HK-2 (cell line): Measurements from ENCODE around the gene RGS6.

Source experiments
- DNase-seq: peaks from one replicate; pipeline ENCODE4 v3.0.0-alpha.2; 2018; ENCODE audit not compliant: unreplicated experiment

The RGS6 gene

DNA sequence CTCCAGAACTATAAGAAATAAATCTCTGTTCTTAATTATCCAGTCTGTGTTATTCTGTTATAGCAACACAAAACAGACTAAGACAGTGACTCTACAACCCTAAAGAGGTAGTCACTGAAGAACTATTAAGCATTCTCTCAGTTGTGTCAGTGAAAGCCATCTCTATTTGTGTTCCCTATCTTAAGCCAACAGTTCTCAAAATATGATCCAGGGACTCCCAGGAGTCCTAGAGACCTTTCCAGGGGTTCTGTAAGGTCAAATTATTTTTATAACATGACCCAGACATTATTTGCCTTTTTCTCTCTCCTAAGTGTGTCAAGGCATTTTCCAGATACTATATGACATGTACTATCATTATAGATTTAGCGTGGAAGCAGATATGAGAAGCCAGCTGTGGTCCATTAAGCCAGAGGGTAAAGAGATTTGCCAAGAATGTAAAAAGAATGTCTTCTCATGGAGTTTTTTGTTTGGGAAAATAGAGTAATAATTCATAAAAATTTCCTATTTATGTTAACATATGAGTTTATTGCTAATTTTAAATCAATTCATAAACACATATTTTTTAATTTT lies 315.8 kb downstream of the RGS6 start:
- no peak for DNase-seq

DNA sequence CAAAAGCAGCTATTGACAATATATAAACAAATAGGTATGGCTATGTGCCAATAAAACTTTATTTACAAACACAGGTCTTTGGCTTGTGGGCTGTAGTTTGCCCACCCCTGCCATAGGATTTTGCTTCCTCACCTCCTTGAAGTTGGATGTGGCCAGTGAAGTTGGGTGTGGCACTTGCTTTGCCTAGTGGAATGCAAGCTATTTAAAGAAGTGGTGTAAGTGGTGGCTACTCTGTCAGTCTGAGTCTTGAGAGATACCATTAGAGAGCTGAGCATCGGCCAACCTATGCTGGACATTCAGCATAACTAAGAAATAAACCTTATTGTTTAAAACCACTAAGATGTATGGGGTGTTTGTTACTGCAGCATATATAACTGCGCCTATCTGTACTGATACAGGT lies 321.3 kb downstream of the RGS6 start:
- no peak for DNase-seq

DNA sequence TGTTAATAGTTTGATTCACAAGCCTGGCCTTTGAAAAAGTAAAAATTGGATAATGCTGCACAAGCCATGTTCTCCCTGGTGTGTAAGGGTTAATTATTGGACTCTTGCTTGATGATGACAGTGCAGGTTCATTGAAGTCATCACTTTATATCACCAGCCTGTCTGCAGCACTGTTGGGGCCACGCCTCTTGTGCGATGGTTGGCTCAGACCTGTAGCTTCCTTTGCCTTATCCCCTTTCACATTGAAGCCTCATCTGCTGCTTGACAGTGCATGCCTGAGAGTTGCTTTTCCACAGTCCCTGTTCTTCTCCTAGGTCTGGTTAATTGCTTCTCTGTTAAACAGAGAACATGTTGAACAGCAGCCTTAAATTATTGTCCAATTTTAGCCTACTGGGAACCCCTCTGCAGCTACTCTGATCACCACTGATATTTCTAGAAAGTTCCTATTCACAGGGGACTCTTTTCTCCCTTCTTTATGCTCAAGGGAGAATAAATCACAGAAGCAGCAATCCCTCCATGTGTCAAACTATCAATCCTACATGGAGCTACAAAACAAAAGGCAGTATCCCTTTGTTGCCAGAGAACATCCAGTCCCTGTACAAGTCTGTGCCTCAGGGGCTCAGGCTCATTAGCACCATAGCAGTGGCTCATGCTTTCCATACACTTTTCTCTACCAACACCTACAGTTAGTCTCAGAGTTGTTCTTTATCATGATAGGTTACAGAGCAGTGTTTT lies 322.1 kb downstream of the RGS6 start:
- DNase-seq: no peak

DNA sequence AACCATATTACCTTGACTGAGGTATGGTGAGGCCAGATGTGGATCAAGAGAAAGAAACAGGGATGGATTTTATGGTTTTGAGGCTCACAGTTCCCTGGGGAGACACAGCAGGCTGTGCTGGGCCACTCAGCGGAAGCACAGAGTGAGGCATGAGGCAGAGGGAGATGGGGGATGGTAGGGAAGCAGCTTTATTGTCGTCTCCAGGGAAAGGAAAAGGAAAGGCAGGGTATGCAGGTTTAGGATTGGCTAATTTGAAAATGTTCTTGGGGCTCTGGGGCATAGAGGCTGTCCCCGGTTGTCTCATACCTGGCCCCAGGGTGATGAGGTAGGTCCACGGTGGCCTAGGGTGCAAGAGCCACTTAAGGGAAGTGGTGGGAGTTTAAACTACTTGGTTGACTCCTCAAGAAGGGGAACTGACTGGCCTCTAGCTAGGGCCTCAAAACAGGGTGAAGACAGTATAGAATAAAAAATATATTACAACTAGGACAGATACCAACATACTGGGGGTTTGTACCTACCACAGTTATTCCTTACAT lies 322.8 kb downstream of the RGS6 start:
- no peak for DNase-seq

DNA sequence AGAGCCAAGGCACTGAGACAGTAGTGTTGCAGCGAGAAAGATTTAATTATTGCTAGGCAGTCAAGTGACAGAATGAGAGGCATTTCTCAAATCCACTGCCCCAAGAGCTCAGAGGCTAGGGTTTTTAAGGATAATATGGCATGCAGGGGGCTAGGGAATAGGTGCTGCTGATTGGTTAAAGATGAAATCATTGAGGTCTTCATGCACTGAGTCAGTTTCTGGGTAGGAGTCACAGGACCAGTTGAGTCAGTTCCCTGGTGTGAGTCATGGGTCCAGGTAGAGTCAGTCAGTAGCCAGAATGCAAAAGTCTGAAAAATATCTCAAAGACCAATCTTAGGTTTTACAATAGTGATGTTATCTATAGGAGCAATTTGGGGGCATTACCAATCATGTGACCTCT lies 323.8 kb downstream of the RGS6 start:
- DNase-seq: peak; percentile 42

DNA sequence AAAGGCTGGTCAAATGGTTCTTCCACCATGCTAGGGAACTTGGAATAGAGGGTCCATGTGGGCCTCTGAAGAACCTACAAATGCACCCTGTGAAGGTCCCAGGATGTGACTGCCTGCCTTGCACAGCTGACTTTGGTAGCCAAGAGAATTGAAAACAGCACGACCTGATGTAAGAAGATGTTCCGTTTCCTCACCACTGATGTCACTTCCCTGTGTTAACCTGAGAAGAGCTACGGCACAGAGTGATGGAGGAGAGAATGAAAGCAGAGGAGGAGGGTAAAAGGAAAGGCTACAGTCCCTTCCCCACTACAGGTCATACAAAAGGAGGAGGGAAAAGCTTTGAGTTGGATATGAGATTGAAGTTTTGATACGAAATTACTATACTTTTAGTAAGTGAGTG lies 328.8 kb downstream of the RGS6 start:
- DNase-seq: no peak

DNA sequence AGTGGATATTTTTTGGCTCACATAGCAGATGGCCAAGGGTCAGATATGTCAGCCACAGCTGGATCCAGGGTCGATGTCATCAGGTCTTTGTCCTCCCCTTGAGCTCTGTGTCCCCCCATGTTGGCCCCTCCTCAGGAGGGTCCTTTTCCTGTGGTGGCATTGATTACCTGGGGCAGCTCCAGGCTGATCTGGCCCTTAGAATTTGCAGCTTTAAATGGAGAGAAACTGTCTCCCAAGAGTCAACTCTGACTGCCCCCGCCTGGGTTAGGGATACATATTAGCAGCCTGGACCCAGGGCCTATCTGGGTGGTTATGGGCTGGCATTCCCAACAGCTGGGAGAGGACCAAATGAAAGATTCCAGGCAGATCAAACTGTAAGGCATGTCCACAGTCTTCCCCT lies 330.5 kb downstream of the RGS6 start:
- no peak for DNase-seq

DNA sequence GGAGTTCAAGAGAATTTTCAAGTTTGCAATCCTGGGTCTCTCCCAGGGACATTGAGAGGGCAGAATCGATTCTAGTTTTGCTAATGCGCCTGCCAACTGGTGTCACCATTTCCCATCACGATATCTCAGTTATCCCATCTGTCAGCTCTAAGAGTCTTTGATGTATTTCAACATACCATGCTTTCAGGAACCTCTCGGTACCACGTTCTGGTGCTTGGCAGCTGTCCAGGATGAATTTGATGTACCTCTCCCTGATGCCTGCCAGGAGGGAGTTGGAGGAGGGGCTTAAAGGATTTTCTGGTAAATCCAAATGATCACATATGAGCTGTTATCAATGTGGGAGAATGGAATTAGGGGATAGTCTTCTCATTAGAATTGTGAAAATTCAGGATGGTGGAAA lies 332.5 kb downstream of the RGS6 start:
- DNase-seq: no peak

DNA sequence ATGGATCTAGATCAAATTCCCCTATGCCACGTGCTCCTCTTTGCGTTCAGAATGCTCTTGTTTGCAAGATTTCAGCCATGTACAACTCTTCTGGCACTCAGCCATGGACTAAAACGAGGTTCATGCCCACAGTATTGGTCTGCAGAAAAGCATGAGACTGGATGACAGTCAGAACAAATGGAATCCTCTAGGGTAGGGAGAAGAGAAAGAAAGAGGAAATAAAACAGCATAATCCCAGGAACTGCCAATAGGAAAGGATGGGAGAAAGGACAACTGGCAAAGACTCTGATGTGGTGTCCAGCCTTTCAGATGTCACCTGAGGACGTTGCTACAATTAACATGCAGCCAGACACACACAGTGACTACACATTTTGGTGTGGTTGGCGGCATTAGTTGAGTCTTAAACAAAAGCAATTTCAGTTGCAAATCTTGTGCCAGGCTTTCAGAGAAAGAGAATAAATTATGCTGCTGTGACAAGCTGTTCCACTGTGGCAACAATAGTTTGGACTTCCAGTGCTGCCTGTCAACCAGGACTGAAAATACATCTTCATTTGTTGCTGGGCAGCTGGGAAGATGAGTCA lies 338.0 kb downstream of the RGS6 start:
- no peak for DNase-seq

DNA sequence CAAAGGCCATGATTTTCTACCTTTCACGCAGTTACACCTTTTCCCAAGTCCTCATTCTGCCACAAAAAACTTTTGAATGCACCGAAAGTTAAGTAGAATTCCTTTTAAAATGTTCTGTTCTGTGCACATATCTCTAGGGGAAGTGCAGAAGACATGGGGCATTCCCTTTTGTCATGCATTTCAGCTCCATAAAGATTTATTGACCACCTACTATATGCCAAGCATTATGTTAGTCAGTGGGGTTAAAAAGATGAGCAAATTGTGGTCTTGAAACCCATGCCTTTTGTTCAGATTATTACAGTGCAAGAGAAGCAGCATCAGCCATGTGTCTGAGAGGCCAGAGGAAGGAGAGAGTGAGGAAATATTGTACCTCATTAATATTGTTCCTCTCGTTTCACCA lies 338.5 kb downstream of the RGS6 start:
- DNase-seq: no peak

DNA sequence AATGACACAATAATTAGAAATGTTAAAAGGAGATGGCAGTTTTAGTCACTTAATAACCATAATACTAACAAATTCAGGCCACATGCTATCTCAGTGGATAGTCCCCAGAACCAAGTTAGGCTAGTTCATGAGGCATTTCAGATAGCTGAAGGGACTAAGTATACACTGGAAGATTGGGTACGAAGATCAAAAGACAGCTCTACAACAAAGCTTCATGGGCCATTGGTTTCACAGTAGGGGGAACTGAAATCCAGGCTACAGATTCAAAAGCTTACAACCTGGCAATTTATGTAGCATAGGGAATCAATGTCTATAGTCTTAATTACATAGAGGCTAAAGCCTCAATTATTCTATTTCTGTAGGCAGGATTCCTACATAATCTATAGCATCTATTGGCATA lies 343.0 kb downstream of the RGS6 start:
- DNase-seq: no peak

DNA sequence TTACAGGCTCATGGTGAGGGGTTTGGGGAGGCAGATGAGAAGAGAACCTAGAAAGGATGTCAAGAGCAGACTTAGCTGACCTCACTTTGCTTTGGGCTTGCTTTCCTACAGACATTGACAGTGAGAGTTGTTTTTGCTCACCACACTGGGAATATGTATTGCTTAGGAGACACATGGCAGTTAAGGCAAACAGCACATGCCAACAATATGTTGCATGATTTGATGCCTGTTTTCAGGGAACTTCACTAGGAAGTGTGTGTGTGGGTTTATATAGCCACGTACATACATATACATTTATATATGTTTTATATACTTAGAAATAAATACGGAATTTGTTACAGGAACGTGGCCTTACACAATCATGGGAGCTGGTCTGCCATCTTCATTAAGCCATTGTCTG lies 346.1 kb downstream of the RGS6 start:
- DNase-seq: no peak

DNA sequence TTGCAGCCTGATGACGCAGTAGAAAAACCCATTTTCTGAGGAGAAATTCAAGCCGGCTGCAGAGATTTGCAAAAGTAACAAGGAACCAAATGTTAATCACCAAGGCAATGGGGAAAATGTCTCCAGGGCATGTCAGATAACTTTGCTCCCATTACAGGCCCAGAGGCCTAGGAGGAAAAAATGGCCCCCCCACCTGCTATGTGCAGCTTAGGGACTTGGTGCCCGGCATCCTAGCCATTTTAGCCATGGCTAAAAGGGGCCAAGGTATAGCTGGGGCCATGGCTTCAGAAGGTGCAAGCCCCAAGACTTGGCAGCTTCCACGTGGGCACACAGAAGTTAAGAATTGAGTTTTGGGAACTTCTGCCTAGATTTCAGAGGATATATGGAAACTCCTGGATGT lies 351.9 kb downstream of the RGS6 start:
- DNase-seq: no peak

DNA sequence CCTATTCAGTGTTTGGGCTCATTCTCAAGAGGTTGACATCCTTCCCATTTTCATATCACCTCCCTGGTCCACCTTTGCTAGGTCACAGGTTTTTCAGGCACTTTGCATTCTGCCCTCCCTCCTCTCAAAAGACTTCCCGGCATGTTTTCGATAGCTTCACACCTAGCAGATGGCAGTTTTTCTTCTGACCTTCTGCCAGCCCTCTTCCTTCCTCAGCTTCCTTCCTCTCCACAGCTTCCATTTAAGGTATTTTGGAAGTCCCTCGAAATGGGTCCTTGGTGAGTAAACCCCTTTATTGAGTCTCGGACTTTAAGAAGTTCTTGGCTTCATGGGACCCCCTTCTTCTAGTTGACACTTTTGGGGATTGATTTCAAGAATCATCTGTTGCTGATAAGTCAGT lies 358.0 kb downstream of the RGS6 start:
- no peak for DNase-seq

DNA sequence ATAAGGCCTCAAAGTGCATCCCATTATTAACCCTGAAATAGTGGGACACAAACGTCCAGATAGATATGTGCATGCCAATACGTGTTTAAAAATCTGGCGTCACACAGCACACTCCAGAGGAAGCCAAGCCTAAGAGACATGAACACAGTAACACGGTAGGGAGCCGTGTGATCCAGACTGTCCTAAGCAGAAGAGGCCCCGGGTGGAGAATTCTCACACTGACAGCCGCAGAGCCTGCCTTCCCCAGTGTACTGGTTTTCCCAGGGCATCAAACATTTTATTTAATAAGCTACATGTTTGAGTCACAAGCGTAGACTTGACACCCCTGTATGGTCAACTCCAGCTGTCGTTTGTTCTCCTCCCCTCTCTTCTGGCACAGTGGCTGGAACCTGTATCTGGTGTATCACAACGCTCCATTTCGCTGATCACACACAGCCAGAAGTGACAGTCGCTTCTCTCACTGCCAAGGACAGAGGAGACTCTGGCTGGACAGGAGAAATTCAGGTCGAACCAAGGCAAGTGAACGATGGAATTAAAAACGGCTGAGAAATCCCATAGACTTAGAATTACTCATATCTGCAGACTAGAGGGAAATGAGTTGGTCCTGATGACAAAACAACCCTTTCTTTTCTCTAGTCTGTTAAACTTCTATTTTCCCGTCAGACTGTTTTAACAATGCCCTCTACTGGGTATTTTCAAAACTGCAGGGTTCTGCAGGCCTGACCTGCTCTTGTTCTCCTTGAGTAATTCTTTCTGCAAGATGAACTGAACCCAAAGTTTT lies 359.9 kb downstream of the RGS6 start:
- peak; percentile 11 for DNase-seq

DNA sequence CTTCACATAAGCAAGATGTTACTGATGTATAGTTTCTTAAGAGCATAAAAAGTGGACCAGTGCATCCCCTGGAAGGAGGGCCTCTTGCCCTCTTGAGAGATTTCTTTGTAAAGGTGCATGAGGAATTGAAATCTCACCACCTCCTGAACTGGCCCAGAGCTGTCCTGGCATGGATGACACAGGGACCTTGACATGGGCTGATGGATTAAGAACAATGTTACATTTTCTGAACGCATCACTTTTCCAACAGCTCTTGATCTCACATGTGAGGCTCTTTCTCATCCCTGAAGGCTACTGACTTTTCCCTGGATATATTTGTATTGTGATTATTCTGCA lies 360.4 kb downstream of the RGS6 start:
- no peak for DNase-seq

DNA sequence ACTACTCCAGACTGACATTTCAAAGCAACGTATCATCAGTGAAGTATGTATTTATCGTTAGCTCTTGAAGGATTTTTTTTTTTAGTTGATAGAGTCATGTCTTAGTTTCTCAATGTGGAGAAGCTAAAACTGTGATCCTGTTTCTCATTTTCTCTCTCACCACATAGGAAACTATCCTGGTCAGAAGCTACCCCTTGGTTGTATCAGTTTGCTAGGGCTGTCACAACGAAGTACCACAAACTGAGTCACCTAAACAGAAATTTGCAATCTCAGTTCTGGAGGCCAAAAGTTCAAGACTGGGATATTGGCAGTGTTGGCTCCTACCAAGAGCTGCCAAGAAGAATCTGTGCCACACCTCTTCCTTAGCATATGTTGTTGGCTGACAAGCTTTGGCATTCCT lies 369.1 kb downstream of the RGS6 start:
- no peak for DNase-seq

DNA sequence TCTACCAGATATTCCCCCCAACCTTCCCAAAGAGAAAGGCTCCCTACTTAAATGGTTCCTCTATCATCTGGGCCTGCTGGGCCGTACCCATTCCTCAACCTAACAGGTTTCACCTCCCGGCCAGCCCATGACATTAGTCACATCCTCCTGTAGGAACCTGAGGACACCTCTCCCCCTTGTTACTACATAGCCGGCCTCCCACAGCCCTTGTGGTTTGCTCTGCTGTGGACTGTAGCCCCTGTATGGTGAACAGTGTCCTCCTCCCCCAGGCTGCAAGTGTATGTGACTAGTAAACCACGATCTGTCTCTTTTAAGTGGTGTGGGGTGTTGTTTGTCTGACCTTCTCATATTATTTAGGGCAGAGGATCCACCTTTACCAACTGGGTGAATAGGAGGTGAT lies 371.7 kb downstream of the RGS6 start:
- no peak for DNase-seq

DNA sequence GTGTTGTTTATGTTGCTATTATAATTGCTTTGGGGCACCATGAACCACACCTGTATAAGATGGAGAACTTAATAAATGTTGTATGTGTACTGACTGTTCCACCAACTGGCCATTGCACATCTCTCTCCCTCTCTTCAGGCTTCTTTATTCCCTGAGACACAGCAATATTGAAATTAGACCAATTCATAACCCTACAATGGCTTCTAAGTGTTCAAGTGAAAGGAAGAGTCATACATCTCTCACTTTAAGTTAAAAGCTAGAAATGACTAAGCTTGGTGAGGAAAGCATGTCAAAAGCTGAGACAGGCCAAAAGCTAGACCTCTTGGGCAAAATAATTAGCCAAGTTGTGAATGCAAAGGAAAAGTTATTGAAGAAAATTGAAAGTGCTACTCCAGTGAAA lies 373.3 kb downstream of the RGS6 start:
- DNase-seq: no peak

DNA sequence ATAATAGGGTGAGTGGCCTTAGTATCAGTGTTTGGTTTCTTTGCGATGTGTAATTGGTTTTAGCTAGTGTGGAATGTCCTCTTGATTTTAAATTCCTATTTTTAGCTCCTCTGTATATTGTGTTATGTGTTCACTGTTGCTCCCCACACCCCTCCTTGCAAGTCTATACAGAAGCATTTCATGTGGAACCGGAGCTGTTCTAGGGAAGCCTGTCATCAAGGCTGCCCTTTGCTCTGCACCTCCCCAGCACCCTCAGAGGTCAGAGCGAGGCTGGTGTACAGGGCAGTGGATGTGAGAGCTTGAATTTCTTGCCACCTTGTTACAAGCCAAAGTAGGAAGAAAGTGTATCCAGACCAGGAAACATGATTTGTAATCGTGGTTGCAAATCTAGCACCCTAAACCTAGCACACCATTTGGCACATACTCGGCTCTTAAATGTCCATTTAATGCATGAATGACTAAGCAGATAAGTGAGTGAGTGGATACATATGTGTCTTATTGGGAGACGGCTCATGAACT lies 376.8 kb downstream of the RGS6 start:
- no peak for DNase-seq

DNA sequence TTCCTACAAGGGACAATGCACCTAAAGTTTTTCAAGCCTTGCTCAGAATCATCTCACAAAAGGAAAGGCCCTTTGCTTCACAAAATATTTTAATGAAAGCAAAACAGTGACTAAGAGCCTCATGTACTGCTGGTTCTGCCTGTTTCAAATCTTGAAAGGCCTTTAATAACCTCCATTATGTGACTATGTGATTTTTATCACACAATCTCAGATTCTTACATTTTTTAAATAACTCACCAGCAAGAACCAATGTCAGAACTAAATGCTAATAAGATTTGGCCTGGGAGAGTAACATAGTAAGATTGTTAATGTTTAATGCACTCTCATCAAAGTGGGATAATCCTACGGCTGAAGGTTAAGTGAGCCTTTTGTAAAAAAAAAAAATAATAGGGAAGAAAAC lies 378.9 kb downstream of the RGS6 start:
- no peak for DNase-seq

DNA sequence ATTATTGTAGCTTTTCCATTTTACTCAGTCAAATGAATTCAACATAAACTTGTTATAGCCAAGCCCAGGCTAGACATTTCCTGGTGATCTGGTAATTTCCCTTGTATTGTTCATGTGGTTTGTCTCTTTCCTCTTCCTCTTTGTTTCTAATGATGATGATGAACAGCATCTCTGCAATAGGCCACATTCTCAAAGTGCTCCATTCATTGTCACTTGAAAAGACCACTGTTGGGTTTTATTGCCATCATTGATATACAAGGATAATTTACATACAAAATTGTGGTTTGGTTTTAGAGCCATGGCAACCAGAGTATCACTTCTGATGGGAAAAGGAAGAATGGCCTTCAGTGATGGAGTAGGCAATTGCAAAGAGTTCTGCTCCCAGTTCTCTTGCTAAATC lies 379.3 kb downstream of the RGS6 start:
- DNase-seq: no peak
